HG02623 (cell line): ENCODE data around the gene ACOT4.
"Not testable (repeated sequence)": the region's sequence is repeated elsewhere in the genome, so short reads cannot be mapped to it uniquely, and the experiment has no call there.

Experiments used
- ATAC-seq: cut with Tn5 transposase; IDR thresholded peaks from one replicate; pipeline ENCODE4 v1.9.1; 2021; ENCODE audit warnings: moderate library complexity; ENCODE audit not compliant: unreplicated experiment

The ACOT4 gene, protein sequence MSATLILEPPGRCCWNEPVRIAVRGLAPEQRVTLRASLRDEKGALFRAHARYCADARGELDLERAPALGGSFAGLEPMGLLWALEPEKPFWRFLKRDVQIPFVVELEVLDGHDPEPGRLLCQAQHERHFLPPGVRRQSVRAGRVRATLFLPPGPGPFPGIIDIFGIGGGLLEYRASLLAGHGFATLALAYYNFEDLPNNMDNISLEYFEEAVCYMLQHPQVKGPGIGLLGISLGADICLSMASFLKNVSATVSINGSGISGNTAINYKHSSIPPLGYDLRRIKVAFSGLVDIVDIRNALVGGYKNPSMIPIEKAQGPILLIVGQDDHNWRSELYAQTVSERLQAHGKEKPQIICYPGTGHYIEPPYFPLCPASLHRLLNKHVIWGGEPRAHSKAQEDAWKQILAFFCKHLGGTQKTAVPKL

DNA sequence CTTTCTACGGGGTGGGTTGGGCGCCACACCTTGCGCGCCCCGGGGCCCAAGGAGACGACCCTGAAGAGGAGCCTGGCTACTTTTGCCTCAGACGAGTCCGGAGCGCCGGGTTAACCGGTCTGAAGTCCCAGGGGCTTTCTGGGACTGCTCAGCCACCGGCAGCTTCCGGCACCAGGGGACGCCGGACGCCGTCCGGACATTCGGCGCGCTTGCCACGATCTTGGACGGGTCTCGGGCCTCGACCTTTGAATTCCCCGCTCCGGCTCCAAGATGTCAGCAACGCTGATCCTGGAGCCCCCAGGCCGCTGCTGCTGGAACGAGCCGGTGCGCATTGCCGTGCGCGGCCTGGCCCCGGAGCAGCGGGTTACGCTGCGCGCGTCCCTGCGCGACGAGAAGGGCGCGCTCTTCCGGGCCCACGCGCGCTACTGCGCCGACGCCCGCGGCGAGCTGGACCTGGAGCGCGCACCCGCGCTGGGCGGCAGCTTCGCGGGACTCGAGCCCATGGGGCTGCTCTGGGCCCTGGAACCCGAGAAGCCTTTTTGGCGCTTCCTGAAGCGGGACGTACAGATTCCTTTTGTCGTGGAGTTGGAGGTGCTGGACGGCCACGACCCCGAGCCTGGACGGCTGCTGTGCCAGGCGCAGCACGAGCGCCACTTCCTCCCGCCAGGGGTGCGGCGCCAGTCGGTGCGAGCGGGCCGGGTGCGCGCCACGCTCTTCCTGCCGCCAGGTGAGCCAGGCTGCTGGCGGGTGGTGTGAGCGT is at the start of gene ACOT4:
Gene ACOT4 (plus strand): TSS at position 184 of the 760 bp plus-strand sequence. CDS start 87 bp downstream, at position 271.
- no peak for ATAC-seq

DNA sequence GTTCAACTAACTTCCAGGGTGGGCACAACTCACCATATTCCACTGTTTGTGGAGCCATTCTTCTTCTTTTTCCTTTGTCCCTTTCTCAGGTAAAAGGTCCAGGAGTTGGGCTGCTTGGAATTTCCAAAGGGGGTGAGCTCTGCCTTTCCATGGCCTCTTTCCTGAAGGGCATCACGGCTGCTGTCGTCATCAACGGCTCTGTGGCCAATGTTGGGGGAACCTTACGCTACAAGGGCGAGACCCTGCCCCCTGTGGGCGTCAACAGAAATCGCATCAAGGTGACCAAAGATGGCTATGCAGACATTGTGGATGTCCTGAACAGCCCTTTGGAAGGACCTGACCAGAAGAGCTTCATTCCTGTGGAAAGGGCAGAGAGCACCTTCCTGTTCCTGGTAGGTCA is 48.7 kb upstream of the ACOT4 start:
- not testable (repeated sequence) for ATAC-seq

DNA sequence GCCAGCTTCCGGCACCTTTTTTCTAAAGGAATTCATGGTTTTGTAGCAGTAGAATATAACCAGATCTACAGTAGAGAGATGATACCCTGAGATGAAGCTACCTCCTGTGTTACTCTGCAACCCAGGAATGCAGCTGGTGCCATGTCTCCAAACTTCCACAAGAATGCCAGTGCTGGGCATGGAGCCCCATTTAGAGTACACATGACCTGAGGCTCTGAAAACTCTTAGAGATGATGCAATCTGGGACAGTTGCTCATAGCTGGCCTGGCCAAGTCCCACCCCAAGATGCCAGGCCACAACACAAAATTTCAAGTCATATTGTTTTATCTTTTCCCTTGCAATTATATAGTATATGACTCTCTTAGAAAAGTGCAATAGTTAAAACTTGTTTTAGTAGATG is 46.3 kb upstream of the ACOT4 start:
- not testable (repeated sequence) for ATAC-seq

DNA sequence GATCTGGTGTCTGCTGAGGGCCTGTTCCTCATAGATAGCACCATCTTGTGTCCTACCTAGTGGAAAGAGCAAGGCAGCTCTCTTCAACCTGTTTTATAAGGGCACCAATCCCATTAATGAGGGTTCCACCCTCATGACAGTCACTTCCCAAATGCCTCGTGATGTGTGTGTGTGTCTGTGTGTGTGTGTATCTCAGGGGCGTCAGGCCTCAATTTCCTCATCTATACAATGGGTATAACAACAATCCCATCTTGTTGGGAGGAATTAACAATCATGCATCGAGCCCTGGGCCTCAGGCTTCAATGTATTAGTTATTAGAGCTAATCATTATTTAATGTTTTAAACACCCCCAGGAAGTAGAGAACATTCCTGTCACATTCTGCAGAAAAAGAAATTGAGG is 42.6 kb upstream of the ACOT4 start:
- ATAC-seq = not testable (repeated sequence)

DNA sequence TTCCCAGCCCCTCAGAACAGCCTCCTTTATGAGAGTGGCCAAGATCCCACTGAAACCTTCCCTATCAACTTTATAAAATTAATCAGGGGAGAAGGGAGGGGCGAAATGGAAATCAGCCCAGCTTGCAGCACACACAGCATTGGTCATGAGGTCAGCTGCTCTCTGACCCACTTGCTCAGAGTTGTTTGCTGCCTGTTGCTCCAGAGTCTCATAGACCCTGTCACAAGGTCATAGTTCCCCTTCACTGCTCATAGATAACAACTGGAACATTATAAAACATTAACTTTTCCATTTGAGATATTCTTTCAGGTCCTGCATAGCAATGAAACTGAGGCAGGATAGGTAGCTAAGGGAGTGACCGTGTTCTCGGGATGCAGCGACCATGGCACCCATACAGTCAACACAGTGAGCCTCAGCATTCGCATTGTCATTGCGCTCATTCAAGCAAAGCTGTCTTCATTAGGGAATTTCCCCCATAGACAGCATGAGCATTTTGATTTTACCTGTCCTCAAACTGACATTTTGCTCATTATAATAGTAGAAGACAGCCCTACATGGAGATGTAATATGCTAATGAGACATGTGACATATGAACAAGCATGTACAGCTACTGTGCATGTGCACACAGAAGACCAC is 41.7 kb upstream of the ACOT4 start:
- ATAC-seq = not testable (repeated sequence)

DNA sequence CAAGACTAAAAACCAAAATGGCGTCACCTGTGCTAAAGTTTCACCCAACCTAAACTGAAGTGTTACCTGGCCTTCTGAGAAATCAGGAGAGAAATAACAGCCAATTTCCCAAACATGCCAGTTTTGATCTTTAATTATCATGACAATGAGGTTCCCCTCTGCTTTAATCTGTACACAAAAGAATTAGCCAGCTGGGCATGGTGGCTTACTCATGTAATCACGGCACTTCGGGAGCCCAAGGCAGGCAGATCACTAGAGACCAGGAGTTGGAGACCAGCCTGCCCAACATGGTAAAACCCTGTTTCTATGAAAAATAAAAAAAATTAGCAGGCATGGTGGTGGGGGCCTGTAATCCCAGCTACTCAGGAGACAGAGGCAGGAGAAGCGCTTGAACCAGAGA is 37.8 kb upstream of the ACOT4 start:
- ATAC-seq = no peak

DNA sequence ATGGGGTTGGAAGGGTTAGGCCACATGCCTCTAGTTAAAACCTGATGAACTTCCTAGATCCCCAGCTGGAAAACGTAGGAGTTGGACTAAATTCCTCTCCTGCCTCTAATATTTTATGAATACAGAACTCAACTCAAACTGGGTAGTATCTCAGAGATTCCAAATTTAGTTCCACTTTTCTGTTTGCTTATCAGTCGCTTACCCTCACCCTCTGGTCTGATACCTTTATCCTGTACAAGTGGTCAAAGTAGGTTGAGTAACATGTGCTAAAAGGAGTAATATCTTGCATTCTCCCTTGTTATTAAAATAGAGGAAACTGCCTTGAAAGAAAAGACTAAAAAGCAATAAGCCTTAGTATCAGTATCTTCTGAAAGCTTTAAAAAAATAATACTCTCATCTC is 34.5 kb upstream of the ACOT4 start:
- not testable (repeated sequence) for ATAC-seq

DNA sequence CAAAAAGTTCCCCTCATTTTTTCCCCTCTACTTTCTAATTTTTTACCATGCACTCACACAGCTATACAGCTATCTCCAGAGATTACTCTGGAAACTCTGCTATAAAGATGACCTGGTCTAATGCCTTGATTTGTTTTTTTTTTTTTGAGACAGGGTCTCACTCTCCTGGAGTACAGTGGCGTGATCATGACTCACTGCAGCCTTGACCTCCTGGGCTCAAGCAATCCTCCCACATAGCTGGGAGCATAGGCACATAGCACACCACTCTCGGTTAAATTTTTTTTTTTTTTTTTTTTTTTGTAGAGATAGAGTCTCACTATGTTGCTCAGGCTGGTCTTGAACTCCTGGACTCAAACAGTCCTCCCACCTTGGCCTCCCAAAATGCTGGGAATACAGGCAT is 33.4 kb upstream of the ACOT4 start:
- ATAC-seq = not testable (repeated sequence)

DNA sequence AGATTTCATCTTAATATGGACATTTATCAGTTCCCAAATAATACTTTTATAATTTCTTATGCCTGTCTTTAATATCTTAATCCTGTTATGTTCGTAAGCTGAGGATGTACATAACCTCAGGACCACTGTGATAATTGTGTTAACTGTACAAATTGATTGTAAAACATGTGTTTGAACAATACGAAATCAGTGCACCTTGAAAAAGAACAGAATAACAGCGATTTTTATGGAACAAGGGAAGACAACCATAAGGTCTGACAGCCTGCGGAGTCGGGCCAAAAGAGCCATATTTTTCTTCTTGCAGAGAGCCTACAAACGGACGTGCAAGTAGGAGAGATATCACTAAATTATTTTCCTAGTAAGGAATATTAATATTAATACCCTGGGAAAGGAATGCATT is 29.4 kb upstream of the ACOT4 start:
- not testable (repeated sequence) for ATAC-seq

DNA sequence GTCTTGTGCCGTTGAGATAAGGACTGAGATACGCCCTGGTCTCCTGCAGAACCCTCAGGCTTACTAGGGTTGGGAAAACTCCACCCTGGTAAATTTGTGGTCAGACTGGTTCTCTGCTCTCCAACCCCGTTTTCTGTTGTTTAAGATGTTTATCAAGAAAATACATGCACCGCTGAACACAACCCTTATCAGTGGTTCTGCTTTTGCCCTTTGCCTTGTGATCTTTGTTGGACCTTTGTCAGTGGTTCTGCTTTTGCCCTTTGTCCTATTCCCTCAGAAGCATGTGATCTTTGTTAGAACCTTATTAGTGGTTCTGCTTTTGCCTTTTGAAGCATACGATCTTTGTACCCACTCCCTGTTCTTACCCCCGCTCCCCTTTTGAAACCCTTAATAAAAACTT is 29.0 kb upstream of the ACOT4 start:
- ATAC-seq = not testable (repeated sequence)

DNA sequence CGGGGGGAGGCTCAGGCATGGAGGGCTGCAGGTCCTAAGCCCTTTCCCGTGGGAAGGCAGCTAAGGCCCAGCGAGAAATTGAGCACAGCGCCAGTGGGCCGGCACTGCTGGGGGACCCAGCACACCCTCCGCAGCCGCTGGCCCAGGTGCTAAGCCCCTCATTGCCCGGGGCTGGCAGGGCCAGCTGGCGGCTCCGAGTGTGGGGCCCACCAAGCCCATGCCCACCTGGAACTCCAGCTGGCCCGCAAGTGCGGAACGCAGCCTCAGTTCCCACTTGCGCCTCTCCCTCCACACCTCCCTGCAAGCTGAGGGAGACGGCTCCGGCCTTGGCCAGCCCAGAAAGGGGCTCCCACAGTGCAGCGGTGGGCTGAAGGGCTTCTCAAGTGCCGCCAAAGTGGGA is 25.2 kb upstream of the ACOT4 start:
- ATAC-seq = not testable (repeated sequence)

DNA sequence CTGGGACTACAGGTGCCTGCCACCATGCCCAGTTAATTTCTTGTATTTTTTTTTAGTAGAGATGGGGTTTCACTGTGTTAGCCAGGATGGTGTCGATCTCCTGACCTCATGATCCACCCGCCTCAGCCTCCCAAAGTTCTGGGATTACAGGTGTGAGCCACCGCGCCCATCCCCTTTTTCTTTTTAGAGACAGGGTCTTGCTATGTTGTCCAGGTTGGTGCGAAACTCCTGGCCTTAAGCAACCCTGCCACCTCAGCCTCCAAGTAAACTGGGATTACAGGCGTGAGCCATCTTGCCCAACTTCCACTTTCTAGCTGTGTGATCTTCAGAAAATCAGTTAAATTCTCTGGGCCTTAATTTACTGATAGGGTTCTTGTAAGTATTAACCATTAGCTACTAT is 24.7 kb upstream of the ACOT4 start:
- not testable (repeated sequence) for ATAC-seq

DNA sequence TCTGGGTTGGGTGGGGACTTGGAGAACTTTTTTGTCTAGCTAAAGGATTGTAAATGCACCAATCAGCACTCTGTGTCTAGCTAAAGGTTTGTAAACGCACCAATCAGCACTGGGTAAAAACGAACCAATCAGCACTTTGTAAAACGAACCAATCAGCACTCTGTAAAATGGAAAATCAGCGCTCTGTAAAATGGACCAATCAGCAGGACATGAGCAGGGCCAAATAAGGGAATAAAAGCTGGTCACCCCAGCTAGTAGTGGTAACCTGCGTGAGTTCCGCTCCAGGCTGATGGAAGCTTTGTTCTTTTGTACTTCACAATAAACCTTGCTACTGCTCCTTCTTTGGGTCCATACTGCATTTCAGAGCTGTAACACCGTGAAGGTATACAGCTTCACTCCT is 24.3 kb upstream of the ACOT4 start:
- ATAC-seq = no peak

DNA sequence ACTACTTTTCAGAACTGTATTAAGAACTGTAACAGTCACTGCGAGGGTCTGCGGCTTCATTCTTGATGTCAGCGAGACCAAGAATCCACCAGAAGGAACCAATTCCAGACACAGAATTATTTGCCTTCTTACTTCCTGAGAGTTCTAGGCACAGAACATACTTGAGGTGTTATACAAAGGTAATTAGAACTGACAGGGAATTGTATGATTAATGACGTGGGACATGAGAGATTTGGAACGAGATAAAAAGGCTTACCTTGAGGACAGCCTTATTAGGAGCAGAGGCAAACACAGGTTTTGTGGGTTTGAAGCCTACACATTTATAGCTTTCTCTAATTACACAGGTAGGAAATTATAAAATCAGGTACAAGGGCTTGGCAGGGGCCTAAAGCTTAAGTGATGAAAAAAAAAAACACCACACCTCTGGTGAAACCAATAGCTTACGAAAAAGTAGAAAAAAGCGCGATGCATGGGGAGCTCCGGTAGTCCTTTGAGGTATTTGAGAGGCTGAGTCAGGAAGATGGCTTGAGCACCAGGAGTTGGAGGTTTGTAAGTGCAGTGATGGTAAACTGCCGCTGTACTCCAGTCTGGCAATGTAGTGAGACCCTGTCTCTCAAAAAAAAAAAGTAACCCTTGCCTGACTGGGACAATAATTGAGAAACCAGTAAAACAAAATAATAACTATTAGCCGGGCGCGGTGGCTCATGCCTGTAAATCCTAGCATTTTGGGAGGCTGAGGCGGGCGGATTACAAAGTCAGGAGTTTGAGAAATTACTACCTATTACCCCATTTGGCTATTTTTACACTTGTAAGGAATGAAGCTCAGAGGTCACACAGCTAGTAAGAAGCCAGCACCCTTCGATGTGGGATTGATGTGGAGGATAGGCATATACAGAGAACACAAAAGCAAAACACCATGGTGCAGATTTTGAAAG is 23.5 kb upstream of the ACOT4 start:
- no peak for ATAC-seq

DNA sequence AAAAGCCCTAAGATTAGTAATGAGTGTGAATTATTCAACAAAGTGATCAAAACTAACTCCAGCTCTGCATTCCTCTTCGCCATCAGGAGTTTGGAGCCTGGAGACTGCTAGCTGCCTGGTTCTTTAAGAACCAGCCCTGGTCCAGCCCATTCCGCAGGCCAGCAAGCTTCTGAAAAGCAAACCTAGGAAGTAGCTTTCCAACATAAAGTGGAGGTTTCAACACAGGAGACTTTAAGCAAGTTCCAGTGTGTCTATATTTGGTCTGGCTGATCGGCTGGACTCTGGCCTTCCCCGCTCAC is 22.8 kb upstream of the ACOT4 start:
- ATAC-seq = not testable (repeated sequence)

DNA sequence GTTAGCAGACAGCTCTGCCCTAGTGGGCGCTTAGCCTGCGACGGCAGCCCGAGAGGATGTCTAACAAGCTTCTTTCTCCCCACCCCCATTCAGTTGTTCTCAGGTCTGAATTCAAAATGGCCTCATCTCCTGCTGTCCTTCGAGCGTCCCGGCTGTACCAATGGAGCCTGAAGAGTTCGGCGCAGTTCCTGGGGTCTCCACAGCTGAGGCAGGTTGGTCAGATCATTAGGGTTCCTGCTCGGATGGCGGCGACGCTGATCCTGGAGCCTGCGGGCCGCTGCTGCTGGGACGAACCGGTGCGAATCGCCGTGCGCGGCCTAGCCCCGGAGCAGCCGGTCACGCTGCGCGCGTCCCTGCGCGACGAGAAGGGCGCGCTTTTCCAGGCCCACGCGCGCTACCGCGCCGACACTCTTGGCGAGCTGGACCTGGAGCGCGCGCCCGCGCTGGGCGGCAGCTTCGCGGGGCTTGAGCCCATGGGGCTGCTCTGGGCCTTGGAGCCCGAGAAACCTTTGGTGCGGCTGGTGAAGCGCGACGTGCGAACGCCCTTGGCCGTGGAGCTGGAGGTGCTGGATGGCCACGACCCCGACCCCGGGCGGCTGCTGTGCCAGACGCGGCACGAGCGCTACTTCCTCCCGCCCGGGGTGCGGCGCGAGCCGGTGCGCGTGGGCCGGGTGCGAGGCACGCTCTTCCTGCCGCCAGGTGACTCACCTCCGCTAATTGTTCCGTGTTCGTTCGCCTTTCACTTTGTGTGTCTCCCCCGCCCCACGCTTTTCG is 22.3 kb upstream of the ACOT4 start, which contains the start of gene ACOT2:
Gene ACOT2 (plus strand): TSS at position 29 of the 774 bp plus-strand sequence. CDS start 28 bp downstream, at position 57.
- ATAC-seq = peak; percentile 52

DNA sequence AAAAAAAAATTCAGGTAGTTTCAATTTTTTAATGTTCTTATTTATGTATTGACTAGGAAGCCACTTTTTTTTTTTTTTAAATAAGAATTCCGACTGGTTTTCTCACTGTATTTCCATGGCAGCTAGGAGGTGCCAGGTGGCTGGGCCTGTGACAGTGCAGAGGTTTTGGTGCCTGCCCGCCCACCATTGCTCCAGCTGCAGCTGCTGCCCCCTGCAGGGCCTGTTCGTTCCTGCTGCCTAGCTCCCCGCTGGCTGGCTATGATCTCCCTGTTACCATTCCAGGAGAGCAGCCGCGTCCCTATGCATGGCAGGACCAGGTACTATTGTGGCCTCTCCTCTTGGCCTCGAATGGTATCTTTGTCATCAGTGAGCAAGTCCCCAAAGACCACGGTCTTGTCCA is 20.8 kb upstream of the ACOT4 start:
- ATAC-seq = not testable (repeated sequence)

DNA sequence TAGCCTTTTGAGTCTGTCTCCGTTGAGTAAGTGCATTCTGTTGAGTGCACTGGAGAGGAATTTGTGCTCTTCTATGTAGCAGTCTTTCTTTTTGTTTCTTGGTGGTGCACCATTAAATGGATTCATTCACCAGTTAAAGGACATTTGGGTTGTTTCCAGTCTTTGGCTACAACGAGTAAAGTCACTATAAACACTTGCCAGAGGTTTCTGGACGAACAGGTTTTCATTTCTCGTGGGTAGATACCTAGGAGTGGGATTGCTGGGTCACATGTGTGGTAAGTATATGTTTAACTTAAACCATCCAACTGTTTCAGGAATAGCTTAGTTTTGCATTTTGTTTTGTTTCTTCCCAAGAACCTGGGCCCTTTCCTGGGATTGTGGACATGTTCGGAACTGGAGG is 18.6 kb upstream of the ACOT4 start:
- ATAC-seq = not testable (repeated sequence)

DNA sequence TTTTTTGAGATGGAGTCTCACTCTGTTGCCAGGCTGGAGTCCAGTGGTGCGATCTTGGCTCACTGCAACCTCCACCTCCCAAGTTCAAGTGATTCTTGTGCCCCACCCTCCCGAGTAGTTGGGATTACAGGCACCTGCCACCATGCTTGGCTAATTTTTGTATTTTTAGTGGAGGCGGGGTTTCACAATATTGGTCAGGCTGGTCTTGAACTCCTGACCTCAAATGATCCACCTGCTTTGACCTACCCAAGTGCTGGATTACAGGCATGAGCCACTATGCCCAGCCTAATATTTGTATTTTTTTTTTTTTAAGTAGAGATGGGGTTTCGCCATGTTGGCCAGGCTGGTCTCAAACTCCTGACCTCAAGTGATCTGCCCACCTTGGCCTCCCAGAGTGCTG is 17.9 kb upstream of the ACOT4 start:
- ATAC-seq = not testable (repeated sequence)

DNA sequence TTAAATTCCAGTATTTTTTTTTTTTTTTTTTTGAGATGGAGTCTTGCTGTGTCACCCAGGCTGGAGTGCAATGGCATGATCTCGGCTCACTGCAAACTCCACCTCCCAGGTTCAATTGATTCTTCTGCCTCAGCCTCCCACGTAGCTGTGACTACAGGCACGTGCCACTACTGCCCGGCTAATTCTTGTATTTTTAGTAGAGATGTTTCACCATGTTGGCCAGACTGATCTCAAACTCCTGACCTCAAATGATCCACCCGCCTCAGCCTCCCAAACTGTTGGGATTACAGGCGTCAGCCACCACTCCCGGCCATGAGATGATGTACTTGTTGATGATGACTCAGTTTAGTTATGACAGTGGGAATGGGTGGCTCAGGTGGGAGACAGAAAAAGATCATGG is 17.4 kb upstream of the ACOT4 start:
- ATAC-seq = not testable (repeated sequence)
